T-cell (primary cell): Measurements from ENCODE around the gene TBC1D10A. TPM values are rescaled to one million over a fixed set of nuclear protein-coding genes. Genes with fewer than 3 reads are reported as not detected.

Experiments used
- ATAC-seq, 4 experiments: fragments of 200-7000 bp in 3 of 4; fragments of 150-1000 bp in 1 of 4; cut with Tn5 transposase; replicated peaks in 1 of 4; 1 replicate in 3 of 4; 2 replicates in 1 of 4; pipeline ENCODE4 v1.10.0; 2021; ENCODE audit warnings: moderate library complexity in 3 of 4, mild to moderate bottlenecking in 2 of 4, moderate number of reproducible peaks in 1 of 4
- CTCF ChIA-PET, 2 donors: fragments of 300-600 bp; sonication (Branson Sonifier 250); formaldehyde crosslinking; loops; one replicate each; lab custom pipeline; 2022; ENCODE audit warnings: antibody characterized with exemption in 2 of 2; lab: Charles Lee
- POLR2A ChIA-PET, 2 donors: fragments of 300-600 bp; sonication (Branson Sonifier 250); formaldehyde crosslinking; loops; one replicate each; lab custom pipeline; 2022; ENCODE audit warnings: antibody characterized with exemption in 2 of 2; lab: Charles Lee
- DNase-seq, 35 experiments: peaks; one replicate each; pipeline versions ENCODE4 v3.0.0 to v3.0.0-alpha.2; 2013 to 2023
- H3K27ac ChIP-seq: one replicate; pipeline ENCODE4 v1.5.1; 2013; ENCODE audit warnings: low read length
- H3K27me3 ChIP-seq, 2 experiments: replicated peaks in 1 of 2; 1 replicate in 1 of 2; 2 replicates in 1 of 2; pipeline versions ENCODE4 v1.6.1 to v1.7.0; 2013; ENCODE audit warnings: low read length in 1 of 2, mixed read lengths in 1 of 2; ENCODE audit not compliant: control insufficient read depth in 2 of 2, insufficient read depth in 2 of 2; ENCODE audit errors: extremely low read depth in 1 of 2
- H3K36me3 ChIP-seq, 2 donors: 1 replicate in 1 of 2; 2 replicates in 1 of 2; pipeline versions ENCODE4 v1.6.1 to v1.7.0; 2013; ENCODE audit warnings: low read length in 1 of 2; ENCODE audit not compliant: control insufficient read depth in 2 of 2, insufficient read depth in 1 of 2; ENCODE audit errors: extremely low read depth in 1 of 2
- H3K4me1 ChIP-seq, 2 experiments: 1 replicate in 1 of 2; 2 replicates in 1 of 2; pipeline versions ENCODE4 v1.6.1 to v1.7.0; 2013; ENCODE audit warnings: low read length in 2 of 2, mixed read lengths in 1 of 2; ENCODE audit not compliant: insufficient read depth in 2 of 2, control insufficient read depth in 1 of 2; ENCODE audit errors: extremely low read depth in 1 of 2
- H3K4me3 ChIP-seq, 2 donors: 1 replicate in 1 of 2; 2 replicates in 1 of 2; pipeline versions ENCODE4 v1.5.1 to v1.7.0; 2013; ENCODE audit warnings: mild to moderate bottlenecking in 2 of 2, low read length in 1 of 2, moderate library complexity in 1 of 2; ENCODE audit not compliant: control insufficient read depth in 1 of 2; ENCODE audit errors: extremely low read depth in 1 of 2
- H3K9me3 ChIP-seq: 2 replicates; pipeline ENCODE4 v1.7.0; 2013
- H3K27ac Mint-ChIP-seq, 2 donors: one replicate each; pipeline ENCODE4 v1.8.0; 2020 to 2021; ENCODE audit warnings: mild to moderate bottlenecking in 2 of 2, mixed read lengths in 2 of 2
- H3K27me3 Mint-ChIP-seq, 2 donors: one replicate each; pipeline ENCODE4 v1.8.0; 2021 to 2022; ENCODE audit warnings: mixed read lengths in 2 of 2
- H3K36me3 Mint-ChIP-seq: one replicate; pipeline ENCODE4 v1.8.0; 2021; ENCODE audit warnings: mixed read lengths
- H3K4me1 Mint-ChIP-seq, 3 donors: one replicate each; pipeline ENCODE4 v1.8.0; 2020 to 2022; ENCODE audit warnings: mixed read lengths in 3 of 3, mild to moderate bottlenecking in 1 of 3
- H3K4me3 Mint-ChIP-seq, 3 donors: one replicate each; pipeline ENCODE4 v1.8.0; 2020 to 2022; ENCODE audit warnings: mild to moderate bottlenecking in 3 of 3, mixed read lengths in 3 of 3, moderate library complexity in 3 of 3
- H3K9me3 Mint-ChIP-seq, 3 donors: one replicate each; pipeline ENCODE4 v1.8.0; 2020 to 2022; ENCODE audit warnings: mixed read lengths in 3 of 3
- WGBS: methylation state at CpG from one replicate; pipeline ENCODE4 v1.1.5; 2013; ENCODE audit warnings: missing lambda C conversion rate; ENCODE audit not compliant: insufficient coverage; 5-methylcytosine and 5-hydroxymethylcytosine counted together
- total RNA-seq, 35 experiments: library from RNA in 6 of 35; stranded (reverse) in 6 of 35; fragments of 120-200 nt in 1 of 35; gene quantifications; one replicate each; pipeline versions ENCODE4 v1.2.1 to v1.2.4 and lab custom pipeline; 2013 to 2026

The TBC1D10A gene
- total RNA-seq, 5 donors from 2014 or later (not counting 1 experiment from before 2014, with no cell fraction given) = 56.2 to 84.3 (median 82.3) TPM

DNA sequence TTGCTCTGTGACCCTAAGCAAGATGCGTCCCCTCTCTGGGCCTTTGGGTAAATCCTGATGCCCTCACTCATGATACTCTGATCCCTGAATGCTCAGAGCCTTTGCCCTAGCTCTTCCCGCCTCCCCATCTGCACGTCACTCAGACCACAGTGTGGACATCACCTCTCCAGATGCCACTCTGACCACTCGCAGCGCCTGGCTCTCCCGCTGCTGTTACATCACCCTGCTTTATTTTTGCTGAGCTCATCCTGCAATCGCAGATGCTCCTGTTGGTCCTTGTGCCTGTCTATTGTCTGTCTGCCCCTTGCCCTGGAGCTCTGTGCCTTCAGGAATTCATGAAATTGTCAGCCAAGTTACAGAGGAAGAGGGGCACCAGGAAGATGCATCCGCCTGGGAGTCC is 65.6 kb downstream of the TBC1D10A start:
- Mint-ChIP-seq H3K4me3 (no peak overlapping the region), H3K27ac (no peak overlapping the region)
- POLR2A ChIA-PET = no interaction called here

GRCh38 chr22:30260682-30261081 is 66.1 kb downstream of the TBC1D10A start:
- Histone ChIP-seq H3K27ac (no peak overlapping the region), H3K4me3 (no peak overlapping the region), H3K9me3 (no peaks in the 10 kb centered on the region), H3K36me3 (peaks cover 0 to 11% of the 10 kb centered on the region in 2 donors), H3K4me1 (peaks cover 0 to 40% of the 10 kb centered on the region in 2 experiments), H3K27me3 (peaks cover 0 to 7% of the 10 kb centered on the region in 2 experiments)
- no peaks in the 10 kb centered on the region for H3K27me3 Mint-ChIP-seq
- ATAC-seq (no peak), DNase-seq (no peak)
- no peaks in the 10 kb centered on the region for H3K9me3 Mint-ChIP-seq
- H3K4me1 Mint-ChIP-seq = peaks cover 24 to 35% (median 30%) of the 10 kb centered on the region in 3 donors
- no peak overlapping the region for H3K27ac Mint-ChIP-seq
- ChIA-PET POLR2A (no interaction called here), CTCF (interaction anchor here (0.7 to 1.5 kb wide), 3 partner anchors 26 to 153 kb away, joined by 3 to 4 read pairs (median 4); no protein-coding TSS in a partner anchor)
- WGBS = 88% methylated on average over 8 of the region's 8 CpGs
- H3K36me3 Mint-ChIP-seq = no peaks in the 10 kb centered on the region
- H3K4me3 Mint-ChIP-seq = no peak overlapping the region

More for the DNA sequence above, 65.6 kb downstream of the TBC1D10A start:
- no peaks in the 10 kb centered on the region for H3K9me3 Mint-ChIP-seq
- Histone ChIP-seq H3K27ac (no peak overlapping the region), H3K36me3 (peaks cover 0 to 11% of the 10 kb centered on the region in 2 donors), H3K4me3 (no peak overlapping the region), H3K4me1 (peaks cover 0 to 42% of the 10 kb centered on the region in 2 experiments), H3K27me3 (peaks cover 0 to 4% of the 10 kb centered on the region in 2 experiments), H3K9me3 (no peaks in the 10 kb centered on the region)
- DNase-seq = peak in 1 of 35 experiments; percentile 35
- no peaks in the 10 kb centered on the region for H3K36me3 Mint-ChIP-seq
- CTCF ChIA-PET = interaction anchor here (0.7 to 1.5 kb wide), 3 partner anchors 25 to 153 kb away, joined by 3 to 4 read pairs (median 4); no protein-coding TSS in a partner anchor
- no peaks in the 10 kb centered on the region for H3K27me3 Mint-ChIP-seq
- ATAC-seq = no peak
- H3K4me1 Mint-ChIP-seq = peaks cover 27 to 40% (median 32%) of the 10 kb centered on the region in 3 donors
- WGBS = 93% methylated on average over 7 of the region's 8 CpGs

GRCh38 chr22:30260276-30260675 is 66.5 kb downstream of the TBC1D10A start:
- H3K4me3 Mint-ChIP-seq = no peak overlapping the region
- no peak overlapping the region for H3K27ac Mint-ChIP-seq
- 79% methylated on average over 7 of the region's 11 CpGs for WGBS
- Histone ChIP-seq H3K4me3 (no peak overlapping the region), H3K36me3 (peaks cover 0 to 11% of the 10 kb centered on the region in 2 donors), H3K27ac (no peak overlapping the region), H3K27me3 (peaks cover 0 to 7% of the 10 kb centered on the region in 2 experiments), H3K9me3 (no peaks in the 10 kb centered on the region), H3K4me1 (peaks cover 0 to 36% of the 10 kb centered on the region in 2 experiments)
- DNase-seq = no peak
- no peaks in the 10 kb centered on the region for H3K9me3 Mint-ChIP-seq
- ChIA-PET POLR2A (no interaction called here), CTCF (interaction anchor here (0.5 to 1.5 kb wide), 3 partner anchors 26 to 152 kb away, joined by 4 to 5 read pairs (median 4); partner anchors contain the start of gene RNF215 (in 1 of the 2))
- H3K27me3 Mint-ChIP-seq = no peaks in the 10 kb centered on the region
- ATAC-seq = no peak
- H3K36me3 Mint-ChIP-seq = no peaks in the 10 kb centered on the region
- H3K4me1 Mint-ChIP-seq = peaks cover 20 to 31% (median 25%) of the 10 kb centered on the region in 3 donors

DNA sequence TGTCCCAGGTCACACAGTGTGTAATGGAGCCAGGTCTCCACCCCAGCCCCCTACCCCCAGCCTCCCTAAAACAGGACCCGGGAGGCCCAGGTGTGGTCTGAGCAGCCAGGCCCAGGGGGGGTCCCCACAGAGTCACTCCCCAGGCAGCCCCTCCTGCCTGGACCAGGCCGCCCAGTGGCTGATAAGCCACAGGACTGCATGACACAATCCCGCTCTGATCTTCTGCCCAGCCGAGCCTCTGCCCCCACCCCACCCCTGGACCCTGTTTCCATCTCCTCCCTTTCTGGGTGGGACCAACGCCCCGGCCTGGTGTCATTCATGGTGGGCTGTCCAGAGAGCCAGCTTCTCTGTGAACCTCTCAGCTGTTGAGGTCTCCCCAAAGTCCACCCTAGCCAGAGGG is 72.4 kb downstream of the TBC1D10A start:
- Histone ChIP-seq H3K4me1 (peaks cover 0 to 6% of the 10 kb centered on the region in 2 experiments), H3K4me3 (no peak overlapping the region), H3K27me3 (peaks cover 0 to 7% of the 10 kb centered on the region in 2 experiments), H3K9me3 (no peaks in the 10 kb centered on the region), H3K27ac (no peak overlapping the region), H3K36me3 (no peaks in the 10 kb centered on the region)
- Mint-ChIP-seq H3K36me3 (no peaks in the 10 kb centered on the region), H3K9me3 (no peaks in the 10 kb centered on the region), H3K27ac (no peak overlapping the region), H3K4me1 (peaks cover 2 to 15% (median 9%) of the 10 kb centered on the region in 3 donors), H3K4me3 (no peak overlapping the region), H3K27me3 (no peaks in the 10 kb centered on the region)
- POLR2A ChIA-PET = no interaction called here
- WGBS = 88% methylated on average over 5 of the region's 6 CpGs
- ATAC-seq (no peak), DNase-seq (no peak)
- CTCF ChIA-PET = interaction anchor here in 1 of 2 donors (0.7 kb wide), 1 partner anchor 147 kb away, joined by 4 read pairs; no protein-coding TSS in a partner anchor

GRCh38 chr22:30253205-30253852 is 73.4 kb downstream of the TBC1D10A start:
- Mint-ChIP-seq H3K4me1 (peaks cover 6 to 18% (median 13%) of the 10 kb centered on the region in 3 donors), H3K4me3 (no peak overlapping the region), H3K27ac (no peak overlapping the region), H3K36me3 (no peaks in the 10 kb centered on the region), H3K27me3 (peaks cover 0 to 2% of the 10 kb centered on the region in 2 donors), H3K9me3 (no peaks in the 10 kb centered on the region)
- CTCF ChIA-PET = interaction anchor here in 1 of 2 donors (0.6 kb wide), 1 partner anchor 95 kb away, joined by 3 read pairs; no protein-coding TSS in a partner anchor
- Histone ChIP-seq H3K36me3 (no peaks in the 10 kb centered on the region), H3K9me3 (no peaks in the 10 kb centered on the region), H3K27me3 (peaks cover 0 to 15% of the 10 kb centered on the region in 2 experiments), H3K27ac (no peak overlapping the region), H3K4me1 (peaks cover 0 to 13% of the 10 kb centered on the region in 2 experiments), H3K4me3 (no peak overlapping the region)
- ATAC-seq (no peak), DNase-seq (no peak)
- POLR2A ChIA-PET = interaction anchor here in 1 of 2 donors (1.0 kb wide), 1 partner anchor 79 kb away, joined by 5 read pairs; no protein-coding TSS in a partner anchor
- WGBS = 89% methylated on average over 8 of the region's 22 CpGs

DNA sequence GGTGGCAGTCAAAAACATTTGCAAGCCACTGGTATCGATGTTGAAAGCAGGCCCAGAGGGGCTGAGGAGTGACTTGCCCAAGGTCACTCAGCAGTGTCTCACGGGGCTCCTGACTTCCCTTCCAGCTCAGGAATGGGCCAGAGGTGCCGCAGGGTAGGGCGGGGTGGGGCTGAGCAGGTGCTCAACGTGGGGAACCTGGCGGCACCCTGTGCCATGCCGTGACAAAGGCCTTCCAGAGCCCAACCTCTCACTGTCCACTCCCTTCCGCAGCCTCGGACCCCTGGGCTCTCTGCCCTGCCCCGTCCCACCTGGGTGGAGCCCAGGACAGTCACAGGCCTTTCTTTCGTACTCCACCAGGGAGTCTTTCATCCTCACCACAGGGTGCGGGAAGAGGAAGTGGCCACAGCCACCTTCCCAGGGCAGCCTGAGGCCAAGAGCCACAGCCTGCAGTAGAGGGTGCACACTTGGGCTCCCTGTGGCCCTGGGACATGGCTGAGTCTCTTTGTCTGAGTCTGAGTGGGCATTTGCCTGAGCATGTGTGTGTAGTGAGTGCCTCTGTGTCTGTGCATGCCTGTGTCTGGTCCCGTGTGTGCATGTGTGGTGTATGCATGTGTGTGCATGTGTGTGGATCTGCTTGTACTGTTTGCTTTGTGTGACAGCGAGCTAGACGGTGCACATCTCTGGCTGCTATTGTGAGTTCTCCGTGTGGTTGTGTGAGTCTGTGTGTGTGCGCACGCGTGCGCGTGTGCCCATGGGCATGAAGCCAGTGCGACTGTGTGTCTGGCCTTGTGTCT is 74.1 kb downstream of the TBC1D10A start:
- Mint-ChIP-seq H3K36me3 (no peaks in the 10 kb centered on the region), H3K9me3 (no peaks in the 10 kb centered on the region), H3K4me3 (no peak overlapping the region), H3K27ac (peak overlapping the region in 1 of 2 donors; percentile 45), H3K4me1 (peaks cover 7 to 20% (median 16%) of the 10 kb centered on the region in 3 donors), H3K27me3 (peaks cover 2 to 8% of the 10 kb centered on the region in 2 donors)
- Histone ChIP-seq H3K9me3 (no peaks in the 10 kb centered on the region), H3K27ac (no peak overlapping the region), H3K4me3 (no peak overlapping the region), H3K4me1 (peaks cover 0 to 14% of the 10 kb centered on the region in 2 experiments), H3K27me3 (peaks cover 0 to 22% of the 10 kb centered on the region in 2 experiments), H3K36me3 (no peaks in the 10 kb centered on the region)
- ATAC-seq (no peak), DNase-seq (no peak)
- CTCF ChIA-PET = no interaction called here
- 86% methylated on average over 21 of the region's 22 CpGs for WGBS
- POLR2A ChIA-PET = interaction anchor here in 1 of 2 donors (1.0 kb wide), 1 partner anchor 79 kb away, joined by 5 read pairs; no protein-coding TSS in a partner anchor
